GM18505 (cell line): ENCODE results near the gene KRTAP4-3.
"Not testable (repeated sequence)": the region's sequence is repeated elsewhere in the genome, so short reads cannot be mapped to it uniquely, and the experiment has no call there.

Experiments
- ATAC-seq: cut with Tn5 transposase; IDR thresholded peaks from one replicate; pipeline ENCODE4 v1.9.1; 2021; ENCODE audit not compliant: unreplicated experiment
- POLR2A ChIP-seq: IDR thresholded peaks from 4 replicates; pipeline ENCODE4 v1.6.1; 2011; ENCODE audit warnings: borderline replicate concordance; ENCODE audit not compliant: insufficient read depth, insufficient read length; ENCODE audit errors: extremely low read depth

KRTAP4-3 gene

DNA sequence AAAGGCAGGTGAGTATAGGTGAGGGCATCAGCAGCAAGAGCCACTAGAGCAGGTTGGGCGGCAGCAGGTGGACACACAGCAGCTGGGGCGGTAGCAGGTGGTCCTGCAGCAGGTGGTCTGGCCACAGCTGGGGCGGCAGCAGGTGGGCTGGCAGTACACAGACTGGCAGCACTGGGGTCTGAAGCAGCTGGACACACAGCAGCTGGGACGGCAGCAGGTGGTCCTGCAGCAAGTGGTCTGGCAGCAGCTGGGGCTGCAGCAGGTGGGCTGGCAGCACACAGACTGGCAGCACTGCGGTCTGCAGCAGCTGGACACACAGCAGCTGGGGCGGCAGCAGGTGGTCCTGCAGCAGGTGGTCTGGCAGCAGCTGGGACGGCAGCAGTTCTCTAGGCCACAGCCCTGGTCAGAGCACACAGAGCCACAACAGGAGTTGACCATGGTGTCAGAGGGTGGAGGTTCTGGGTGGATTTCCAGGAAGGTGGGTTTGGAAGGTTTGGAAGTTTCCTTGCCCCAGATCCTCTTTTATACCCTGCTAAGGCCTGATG, 9.8 kb upstream of the KRTAP4-3 start, which contains the start of gene KRTAP4-2:
TSS of gene KRTAP4-2 (minus strand) at position 495 of the 545 bp plus-strand sequence. CDS start at position 438, 57 bp downstream.
- no peak for ATAC-seq
- TF ChIP-seq POLR2A = no peak

DNA sequence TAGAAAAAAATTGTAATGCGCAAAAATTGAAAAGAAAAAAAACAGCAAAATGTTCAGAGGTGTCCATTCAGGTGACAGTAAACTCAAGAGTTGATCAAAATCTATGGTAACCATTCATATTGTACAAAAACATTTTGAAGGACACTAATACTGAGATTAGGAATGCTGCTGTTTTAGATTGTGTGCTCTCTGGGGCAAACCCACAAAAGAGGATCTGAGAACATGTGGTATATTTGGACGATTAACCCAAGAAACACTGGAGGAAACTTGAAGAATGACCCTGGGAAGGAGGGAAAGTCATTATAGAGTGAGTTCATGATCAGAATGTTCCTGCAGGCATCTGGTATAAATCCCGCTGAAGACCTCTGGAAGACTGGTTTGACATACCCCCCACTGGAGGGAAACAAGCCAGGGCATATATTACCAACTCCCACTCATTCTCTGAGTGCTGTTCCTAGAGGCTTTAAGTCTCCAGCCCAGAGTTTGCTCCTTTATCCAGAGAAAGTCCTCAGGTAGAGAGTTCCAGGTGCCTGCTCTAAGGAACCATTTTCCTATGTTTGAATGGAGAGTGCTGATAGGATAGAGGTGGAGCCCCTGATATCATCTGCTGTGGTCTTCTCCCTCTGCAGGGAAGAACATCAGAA, 8.8 kb upstream of the KRTAP4-3 start:
- no peak for ATAC-seq
- no peak for TF ChIP-seq POLR2A

GRCh38 chr17:41171886-41172285, 3.9 kb upstream of the KRTAP4-3 start:
- no peak for ATAC-seq
- TF ChIP-seq POLR2A = no peak

GRCh38 chr17:41167561-41167960, 460 bp downstream of the KRTAP4-3 start:
- no peak for ATAC-seq
- no peak for TF ChIP-seq POLR2A

- no peak for TF ChIP-seq POLR2A
- no peak for ATAC-seq
Observed at GRCh38 chr17:41163828-41164227, 4.2 kb downstream of the KRTAP4-3 start.

GRCh38 chr17:41160648-41161047, 7.4 kb downstream of the KRTAP4-3 start, which contains the start of gene KRTAP4-4:
Gene KRTAP4-4 (minus strand): TSS chr17:41160748. CDS start chr17:41160691, 57 bp downstream.
- TF ChIP-seq POLR2A = no peak
- ATAC-seq = no peak

DNA sequence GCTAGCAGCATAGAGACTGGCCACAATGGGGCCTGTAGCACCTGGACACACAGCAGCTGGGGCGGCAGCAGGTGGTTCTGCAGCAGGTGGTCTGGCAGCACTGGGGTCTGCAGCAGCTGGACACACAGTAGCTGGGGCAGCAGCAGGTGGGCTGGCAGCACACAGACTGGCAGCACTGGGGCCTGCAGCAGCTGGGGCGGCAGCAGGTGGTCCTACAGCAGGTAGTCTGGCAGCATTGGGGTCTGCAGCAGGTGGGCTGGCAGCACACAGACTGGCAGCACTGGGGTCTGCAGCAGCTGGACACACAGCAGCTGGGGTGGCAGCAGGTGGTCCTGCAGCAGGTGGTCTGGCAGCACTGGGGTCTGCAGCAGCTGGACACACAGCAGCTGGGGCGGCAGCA, 7.8 kb downstream of the KRTAP4-3 start:
- not testable (repeated sequence) for ATAC-seq

DNA sequence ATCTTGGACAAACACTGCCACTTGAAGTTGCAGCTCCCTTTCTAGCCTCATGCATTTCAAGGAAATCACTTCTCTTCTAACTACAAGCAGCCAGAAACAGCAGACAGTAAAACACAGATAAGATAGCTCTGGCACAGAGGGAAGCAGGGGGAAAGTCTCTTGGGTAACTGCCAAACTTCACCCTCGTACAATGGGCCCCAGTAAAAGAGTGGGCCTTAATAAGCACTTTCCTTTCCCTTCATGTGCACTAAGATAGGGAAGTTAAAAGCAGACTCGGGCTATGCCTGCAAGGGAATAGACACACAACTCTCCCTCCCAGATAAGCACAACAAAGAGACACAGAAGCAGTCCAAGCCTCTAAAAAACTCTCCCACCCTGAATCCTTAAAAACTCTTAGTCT, 14.2 kb downstream of the KRTAP4-3 start:
- no peak for ATAC-seq

DNA sequence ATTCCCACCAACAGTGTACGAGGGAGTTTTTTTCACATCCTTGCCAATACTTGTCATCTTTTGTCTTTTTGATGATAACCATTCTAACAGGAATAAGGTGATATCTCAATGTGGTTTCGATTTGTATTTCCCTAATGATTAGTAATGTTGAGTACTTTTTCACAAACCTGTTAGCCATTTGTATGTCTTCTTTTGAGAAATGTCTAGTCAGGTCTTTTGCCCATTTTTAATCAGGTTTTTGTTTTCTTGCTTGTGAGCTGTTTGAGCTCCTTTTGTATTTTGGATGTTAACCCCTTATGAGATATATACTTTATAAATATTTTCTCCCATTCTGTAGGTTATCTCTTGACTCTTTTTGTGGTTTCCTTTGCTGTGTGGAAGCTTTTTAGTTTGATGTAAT, 16.5 kb downstream of the KRTAP4-3 start:
- TF ChIP-seq POLR2A = no peak

More for the DNA sequence above, 14.2 kb downstream of the KRTAP4-3 start:
- TF ChIP-seq POLR2A = no peak

GRCh38 chr17:41150026-41150425, 18.0 kb downstream of the KRTAP4-3 start:
- no peak for TF ChIP-seq POLR2A
- no peak for ATAC-seq

More for the DNA sequence above, 16.5 kb downstream of the KRTAP4-3 start:
- no peak for ATAC-seq

DNA sequence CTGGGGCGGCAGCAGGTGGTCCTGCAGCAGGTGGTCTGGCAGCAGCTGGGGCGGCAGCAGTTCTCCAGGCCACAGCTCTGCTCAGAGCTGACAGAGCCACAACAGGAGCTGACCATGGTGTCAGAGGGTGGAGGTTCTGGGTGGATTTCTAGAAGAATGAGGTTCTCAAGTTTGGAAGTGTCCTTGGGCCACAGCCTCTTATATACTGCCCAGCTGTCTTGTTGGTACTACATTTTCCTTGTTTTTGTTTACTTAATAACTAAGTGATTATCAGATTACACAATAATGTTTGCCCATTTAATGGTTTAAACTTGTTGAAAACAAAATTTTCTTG, 18.4 kb downstream of the KRTAP4-3 start, which contains the start of gene KRTAP4-5:
TSS of gene KRTAP4-5 (minus strand) at position 174 of the 334 bp plus-strand sequence. CDS start at position 116, 58 bp downstream.
- no peak for ATAC-seq
- no peak for TF ChIP-seq POLR2A

DNA sequence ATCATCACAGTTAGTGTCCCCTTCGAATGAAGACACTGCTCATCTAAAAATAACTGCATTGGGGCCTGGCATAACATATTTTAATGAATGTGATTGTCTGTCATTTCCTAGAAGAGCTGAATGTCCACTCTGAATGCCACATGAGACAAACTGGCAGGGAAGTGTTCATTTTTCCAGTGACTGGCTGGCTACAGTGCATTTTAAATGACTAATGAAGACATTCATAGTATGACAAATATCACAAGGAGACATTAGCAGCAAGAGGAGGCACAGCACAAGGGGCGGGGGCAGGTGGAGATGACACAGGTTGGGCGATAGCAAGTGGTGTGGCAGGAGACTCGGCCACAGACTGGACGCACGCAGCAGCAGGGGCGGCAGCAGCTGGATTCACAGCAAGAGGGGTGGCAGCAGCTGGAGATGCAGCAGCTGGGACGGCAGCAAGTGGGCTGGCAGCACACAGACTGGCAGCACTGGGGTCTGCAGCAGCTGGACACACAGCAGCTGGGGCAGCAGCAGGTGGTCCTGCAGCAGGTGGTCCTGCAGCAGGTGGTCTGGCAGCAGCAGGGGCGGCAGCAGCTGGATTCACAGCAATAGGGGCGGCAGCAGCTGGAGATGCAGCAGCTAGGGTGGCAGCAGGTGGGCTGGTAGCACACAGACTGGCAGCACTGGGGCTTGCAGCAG, 18.9 kb downstream of the KRTAP4-3 start:
- ATAC-seq = not testable (repeated sequence)

DNA sequence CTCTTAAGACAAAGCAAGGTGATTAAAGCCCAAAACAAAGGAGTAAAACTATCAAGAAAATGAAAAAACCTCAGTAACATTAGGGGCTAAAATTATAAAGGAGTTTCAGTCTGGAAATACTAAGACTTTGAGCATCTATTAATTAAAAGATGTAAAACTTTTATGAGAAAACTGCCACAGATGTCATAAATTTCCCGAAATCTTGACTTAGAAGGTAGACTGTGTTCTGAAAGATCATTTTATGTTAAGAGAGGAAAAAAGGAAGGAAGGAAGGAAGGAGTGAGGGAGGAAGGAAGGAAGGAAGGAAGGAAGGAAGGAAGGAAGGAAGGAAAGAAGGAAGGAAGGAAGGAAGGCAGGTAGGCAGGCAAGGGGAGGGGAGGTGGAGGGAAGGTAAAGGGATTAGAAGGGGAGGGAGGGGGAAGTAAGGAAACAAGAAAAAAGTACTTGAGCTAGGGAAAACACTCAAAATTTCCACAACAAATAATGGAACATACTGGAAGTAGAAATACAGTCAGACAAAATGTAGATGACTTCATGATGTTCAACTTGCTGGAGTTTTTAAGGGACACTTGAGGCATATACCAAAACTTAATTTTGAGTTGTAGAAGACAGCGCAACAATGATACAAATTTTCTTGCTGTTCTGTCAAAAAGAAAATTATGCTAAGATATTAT, 20.4 kb downstream of the KRTAP4-3 start:
- TF ChIP-seq POLR2A = no peak
- no peak for ATAC-seq
